ENCODE results near the gene MFAP4. TPM values are rescaled to one million over a fixed set of nuclear protein-coding genes. Genes with fewer than 3 reads are reported as not detected.

MFAP4 gene
- total RNA-seq, 1 experiment from 2014 or later = not detected

- no peaks in the 10 kb centered on the region for H4K20me1 ChIP-seq (ENCODE audit: low read length)
- intact Hi-C loops (cut with micrococcal nuclease) = no loop called here
- H3K9me3 ChIP-seq (ENCODE audit: low read length) = no peaks in the 10 kb centered on the region
- TF ChIP-seq CTCF (conservative IDR thresholded peaks at IDR 0.05; ENCODE audit: low read depth, low read length) (no peak), EZH2 (IDR thresholded peaks at IDR 0.05; ENCODE audit: low read length, unreplicated experiment) (no peak), EZH2phosphoT487 (IDR thresholded peaks at IDR 0.05; ENCODE audit: borderline replicate concordance, low read length) (no peak)
- H3K79me2 ChIP-seq (ENCODE audit: low read length) = no peaks in the 10 kb centered on the region
- H3K4me1 ChIP-seq (ENCODE audit: insufficient read depth, low read length) = peaks cover 14% of the 10 kb centered on the region
- no peak for DNase-seq
- no TSS peak for BruUV-seq (replicated peaks)
- no peak overlapping the region for H3K4me3 ChIP-seq (ENCODE audit: low read length)
- ChIA-PET CTCF (no interaction called here), POLR2A (ENCODE audit: unreplicated experiment) (no interaction called here)
- no peak overlapping the region for H3K9ac ChIP-seq (ENCODE audit: low read length)
- H2AFZ ChIP-seq (ENCODE audit: low read length) = no peak overlapping the region
- no peaks in the 10 kb centered on the region for H3F3A ChIP-seq (ENCODE audit: low read length, unreplicated experiment)
- no peak overlapping the region for H3K4me2 ChIP-seq (ENCODE audit: low read length)
- no peak for ATAC-seq
- H3K36me3 ChIP-seq (ENCODE audit: low read depth, low read length) = no peaks in the 10 kb centered on the region
- H3K9me2 ChIP-seq (replicated peaks; ENCODE audit: low read length) = no peaks in the 10 kb centered on the region
- no peak overlapping the region for H3K27ac ChIP-seq (ENCODE audit: low read length)
- H3K27me3 ChIP-seq (ENCODE audit: low read length) = no peaks in the 10 kb centered on the region
Observed at GRCh38 chr17:19401321-19402010, 14.5 kb upstream of the MFAP4 start.

GRCh38 chr17:19399750-19400450, 12.9 kb upstream of the MFAP4 start:
- H3K79me2 ChIP-seq (ENCODE audit: low read length) = no peaks in the 10 kb centered on the region
- no peak overlapping the region for H3K9ac ChIP-seq (ENCODE audit: low read length)
- peaks cover 14% of the 10 kb centered on the region for H3K4me1 ChIP-seq (ENCODE audit: insufficient read depth, low read length)
- DNase-seq = no peak
- H3K9me3 ChIP-seq (ENCODE audit: low read length) = no peaks in the 10 kb centered on the region
- H3K9me2 ChIP-seq (replicated peaks; ENCODE audit: low read length) = no peaks in the 10 kb centered on the region
- no TSS peak for BruUV-seq (replicated peaks)
- no peaks in the 10 kb centered on the region for H3F3A ChIP-seq (ENCODE audit: low read length, unreplicated experiment)
- TF ChIP-seq CTCF (conservative IDR thresholded peaks at IDR 0.05; ENCODE audit: low read depth, low read length) = no peak
- no peak for TF ChIP-seq EZH2phosphoT487 (IDR thresholded peaks at IDR 0.05; ENCODE audit: borderline replicate concordance, low read length)
- no peak for TF ChIP-seq EZH2 (IDR thresholded peaks at IDR 0.05; ENCODE audit: low read length, unreplicated experiment)
- no peaks in the 10 kb centered on the region for H3K36me3 ChIP-seq (ENCODE audit: low read depth, low read length)
- no peak overlapping the region for H3K27ac ChIP-seq (ENCODE audit: low read length)
- intact Hi-C loops (cut with micrococcal nuclease) = no loop called here
- H3K27me3 ChIP-seq (ENCODE audit: low read length) = no peaks in the 10 kb centered on the region
- H3K4me2 ChIP-seq (ENCODE audit: low read length) = no peak overlapping the region
- H3K4me3 ChIP-seq (ENCODE audit: low read length) = no peak overlapping the region
- no peak overlapping the region for H2AFZ ChIP-seq (ENCODE audit: low read length)
- H4K20me1 ChIP-seq (ENCODE audit: low read length) = no peaks in the 10 kb centered on the region
- POLR2A ChIA-PET (ENCODE audit: unreplicated experiment) = no interaction called here
- no peak for ATAC-seq
- CTCF ChIA-PET = no interaction called here
